Neural cell (in vitro differentiated cells): Measurements from ENCODE around the gene ACACA.

Source experiments
- EP300 ChIP-seq: fragments of 450-650 bp; conservative IDR thresholded peaks from 2 replicates; pipeline ENCODE4 v1.6.1; 2014; ENCODE audit warnings: antibody characterized with exemption, mild to moderate bottlenecking, moderate library complexity; ENCODE audit not compliant: poor library complexity, severe bottlenecking
- POLR2AphosphoS5 ChIP-seq: IDR thresholded peaks from 2 replicates; pipeline ENCODE4 v1.6.1; 2012
- RAD21 ChIP-seq: fragments of 450-650 bp; conservative IDR thresholded peaks from 2 replicates; pipeline ENCODE4 v1.6.1; 2014; ENCODE audit warnings: antibody characterized with exemption, mild to moderate bottlenecking, moderate library complexity
- SMC3 ChIP-seq: fragments of 450-650 bp; conservative IDR thresholded peaks from 2 replicates; pipeline ENCODE4 v1.6.1; 2014; ENCODE audit warnings: antibody characterized with exemption, mild to moderate bottlenecking, moderate library complexity; ENCODE audit not compliant: poor library complexity
- TAF1 ChIP-seq: IDR thresholded peaks from 2 replicates; pipeline ENCODE4 v1.6.1; 2012; ENCODE audit warnings: low read depth
- TF ChIP-seq, protein P1 (sequence below): fragments of 450-650 bp; IDR thresholded peaks from 2 replicates; pipeline ENCODE4 v1.5.1; 2014; ENCODE audit warnings: antibody characterized with exemption, mild to moderate bottlenecking, moderate library complexity; ENCODE audit not compliant: poor library complexity, severe bottlenecking

DNA sequence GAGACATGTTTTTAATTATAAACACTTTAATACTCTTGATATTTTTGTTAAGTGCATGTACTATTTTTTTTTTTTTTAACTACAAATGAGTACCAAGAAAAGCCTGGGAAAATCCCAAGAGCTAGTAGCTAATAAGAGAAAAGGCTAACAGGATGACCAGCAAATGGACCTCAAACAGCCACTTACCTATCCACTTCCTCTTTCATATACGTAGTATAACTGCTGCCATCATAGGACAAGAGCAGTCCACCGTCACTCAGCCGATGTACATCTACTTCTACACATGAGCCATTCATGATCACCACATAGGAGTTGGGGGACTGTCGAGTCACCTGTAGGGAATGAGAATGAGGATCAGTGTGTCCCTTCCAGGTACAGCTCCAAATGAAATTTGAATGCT, 158.8 kb downstream of the ACACA start:
- TF ChIP-seq, protein P1, sequence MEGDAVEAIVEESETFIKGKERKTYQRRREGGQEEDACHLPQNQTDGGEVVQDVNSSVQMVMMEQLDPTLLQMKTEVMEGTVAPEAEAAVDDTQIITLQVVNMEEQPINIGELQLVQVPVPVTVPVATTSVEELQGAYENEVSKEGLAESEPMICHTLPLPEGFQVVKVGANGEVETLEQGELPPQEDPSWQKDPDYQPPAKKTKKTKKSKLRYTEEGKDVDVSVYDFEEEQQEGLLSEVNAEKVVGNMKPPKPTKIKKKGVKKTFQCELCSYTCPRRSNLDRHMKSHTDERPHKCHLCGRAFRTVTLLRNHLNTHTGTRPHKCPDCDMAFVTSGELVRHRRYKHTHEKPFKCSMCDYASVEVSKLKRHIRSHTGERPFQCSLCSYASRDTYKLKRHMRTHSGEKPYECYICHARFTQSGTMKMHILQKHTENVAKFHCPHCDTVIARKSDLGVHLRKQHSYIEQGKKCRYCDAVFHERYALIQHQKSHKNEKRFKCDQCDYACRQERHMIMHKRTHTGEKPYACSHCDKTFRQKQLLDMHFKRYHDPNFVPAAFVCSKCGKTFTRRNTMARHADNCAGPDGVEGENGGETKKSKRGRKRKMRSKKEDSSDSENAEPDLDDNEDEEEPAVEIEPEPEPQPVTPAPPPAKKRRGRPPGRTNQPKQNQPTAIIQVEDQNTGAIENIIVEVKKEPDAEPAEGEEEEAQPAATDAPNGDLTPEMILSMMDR: no peak
- no peak for TF ChIP-seq SMC3
- no peak for TF ChIP-seq TAF1
- TF ChIP-seq EP300: no peak
- TF ChIP-seq POLR2AphosphoS5: no peak
- no peak for TF ChIP-seq RAD21
